HG03095 (cell line): ENCODE data around the gene ACBD4.

Experiments
- ATAC-seq: cut with Tn5 transposase; IDR thresholded peaks from one replicate; pipeline ENCODE4 v1.9.1; 2021; ENCODE audit warnings: moderate library complexity; ENCODE audit not compliant: unreplicated experiment

Gene ACBD4

DNA sequence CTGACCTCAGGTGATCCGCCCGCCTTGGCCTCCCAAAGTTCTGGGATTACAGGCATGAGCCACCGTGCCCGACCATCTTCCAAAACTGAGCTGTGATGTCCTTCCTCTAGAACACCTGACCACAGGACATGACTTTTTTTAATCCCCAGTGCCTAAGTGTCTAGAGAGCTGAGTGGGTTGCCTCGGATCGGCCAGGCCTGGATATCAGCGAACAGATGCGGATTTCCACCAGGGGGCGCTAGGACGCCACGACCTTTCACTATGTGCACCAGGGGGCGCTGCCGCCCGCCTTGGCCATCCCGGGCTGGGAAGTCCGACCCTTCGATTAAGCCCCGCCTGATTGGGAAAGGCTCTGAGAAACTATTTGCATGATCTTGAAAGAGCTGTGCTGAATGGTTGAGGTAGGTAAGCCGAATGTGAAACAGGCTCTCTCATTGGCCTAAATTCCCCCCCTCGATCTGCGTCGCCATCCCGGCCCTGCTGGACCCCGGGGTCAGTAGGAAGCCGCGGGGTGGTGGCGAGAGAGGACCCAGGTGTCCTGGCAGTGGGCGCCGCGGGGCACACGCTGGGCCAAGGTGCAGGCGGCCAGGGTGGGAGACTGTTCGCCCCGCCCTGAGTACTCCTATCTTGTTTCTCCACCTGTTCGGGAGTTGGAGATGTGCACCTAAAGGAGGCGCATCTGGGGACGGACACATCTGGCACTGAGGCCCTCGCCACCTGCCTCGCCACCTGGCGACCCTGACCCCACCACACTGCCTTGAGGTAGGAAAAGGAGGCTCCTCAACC, at the start of gene ACBD4:
TSS of gene ACBD4 (plus strand) at position 496 of the 786 bp plus-strand sequence. CDS start 458 bp downstream, outside the sequence.
- ATAC-seq = peak; percentile 59

GRCh38 chr17:45086391-45086790, 49.1 kb upstream of the ACBD4 start:
- ATAC-seq = no peak

- no peak for ATAC-seq
Measured at GRCh38 chr17:45086865-45087503, 48.5 kb upstream of the ACBD4 start.

- no peak for ATAC-seq
Measured at GRCh38 chr17:45087504-45087975, 47.9 kb upstream of the ACBD4 start.

DNA sequence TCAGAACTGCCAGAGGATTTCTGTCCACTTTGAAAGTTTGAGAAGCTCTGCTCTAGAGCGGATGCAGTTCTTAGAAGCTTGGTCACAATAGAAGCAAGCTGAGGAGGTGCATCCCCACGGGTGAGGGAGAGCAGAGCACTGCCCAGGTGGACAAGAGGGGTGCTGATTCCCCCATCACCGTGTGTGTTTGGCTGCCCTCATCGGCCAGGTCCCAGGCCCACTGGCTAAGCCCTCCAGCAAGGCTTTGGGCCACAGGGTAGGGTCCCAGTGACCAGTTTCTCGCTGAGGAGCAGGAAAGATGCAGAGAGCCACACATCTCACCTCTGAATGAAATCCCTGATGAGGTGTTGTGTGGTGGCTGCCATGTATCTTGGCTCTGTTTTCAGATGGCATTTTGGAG, 47.5 kb upstream of the ACBD4 start:
- no peak for ATAC-seq

DNA sequence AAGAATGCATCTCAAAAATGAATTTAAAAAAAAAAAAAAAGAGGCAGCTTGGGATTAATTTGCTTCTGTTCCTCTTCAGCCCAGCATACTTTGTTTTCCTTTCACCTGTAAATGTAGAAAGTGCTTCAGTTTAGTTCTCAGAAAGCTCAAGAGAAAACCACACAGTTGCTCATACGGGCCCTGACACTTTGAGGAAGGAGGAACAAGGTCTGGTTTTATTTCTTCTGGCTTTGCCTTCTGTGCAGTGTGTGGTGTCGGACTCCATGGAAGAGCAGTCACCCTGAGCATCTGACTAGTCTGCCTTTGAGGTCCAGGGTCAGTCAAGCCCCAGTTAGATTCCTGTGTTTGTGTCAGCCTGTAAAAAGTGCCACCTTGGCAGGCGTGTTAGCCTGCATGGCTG, 46.7 kb upstream of the ACBD4 start:
- no peak for ATAC-seq

DNA sequence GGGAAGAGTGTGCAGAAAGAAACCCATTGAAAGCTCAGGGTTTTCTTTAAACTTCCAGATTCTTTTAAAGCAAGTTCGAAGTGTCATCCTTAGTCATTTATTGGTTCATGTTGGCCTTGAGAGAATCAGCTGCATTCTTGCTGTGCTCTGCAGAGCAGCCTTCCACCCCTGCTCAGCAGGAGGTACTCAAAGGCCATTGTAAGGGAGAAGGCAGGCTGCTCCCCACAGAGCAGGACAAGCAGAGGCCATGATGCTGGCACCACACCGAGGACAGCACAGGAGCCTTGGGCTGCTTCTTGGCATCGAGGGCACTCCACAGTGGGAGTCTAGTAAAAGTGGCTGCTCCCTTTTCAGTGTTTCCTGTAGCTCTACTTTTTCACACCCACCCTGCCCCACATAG, 44.8 kb upstream of the ACBD4 start:
- ATAC-seq = no peak

- ATAC-seq = no peak
Measured at GRCh38 chr17:45091778-45092425, 43.6 kb upstream of the ACBD4 start.

- no peak for ATAC-seq
Measured at GRCh38 chr17:45092911-45093430, 42.5 kb upstream of the ACBD4 start.

- ATAC-seq = no peak
Measured at GRCh38 chr17:45093444-45094110, 41.9 kb upstream of the ACBD4 start.

DNA sequence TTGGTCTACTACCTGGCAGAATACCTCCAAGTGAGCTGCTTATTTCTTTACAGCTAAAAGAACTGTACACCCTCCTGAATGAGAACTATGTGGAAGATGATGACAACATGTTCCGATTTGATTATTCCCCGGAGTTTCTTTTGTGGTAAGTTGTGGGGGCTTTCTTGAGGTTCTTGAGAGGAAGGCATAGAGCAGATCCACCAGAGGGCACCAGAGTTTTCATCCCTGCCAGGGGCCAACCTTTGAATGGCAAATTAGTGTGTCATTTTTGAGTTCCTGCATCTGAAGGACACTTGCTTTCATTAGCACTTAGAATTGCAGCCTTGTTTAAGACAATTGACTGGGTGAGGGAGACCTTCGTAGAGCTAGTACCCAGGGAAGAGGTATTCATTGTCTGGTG, 39.3 kb upstream of the ACBD4 start:
- no peak for ATAC-seq

DNA sequence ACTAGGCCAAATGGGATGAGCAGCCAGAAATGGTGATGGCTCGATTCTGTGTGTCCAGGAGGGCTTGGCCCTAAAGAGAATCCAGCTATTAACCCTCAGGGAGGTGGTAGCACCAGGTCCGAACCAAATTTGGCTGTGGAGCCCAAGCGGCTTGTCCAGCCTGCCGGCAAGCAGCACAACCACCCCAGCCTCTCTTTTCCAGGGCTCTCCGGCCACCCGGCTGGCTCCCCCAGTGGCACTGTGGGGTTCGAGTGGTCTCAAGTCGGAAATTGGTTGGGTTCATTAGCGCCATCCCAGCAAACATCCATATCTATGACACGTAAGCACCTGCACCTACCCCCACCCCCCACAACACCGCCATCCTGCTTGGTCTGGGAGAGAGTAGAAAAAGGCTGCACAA, 38.6 kb upstream of the ACBD4 start:
- no peak for ATAC-seq

DNA sequence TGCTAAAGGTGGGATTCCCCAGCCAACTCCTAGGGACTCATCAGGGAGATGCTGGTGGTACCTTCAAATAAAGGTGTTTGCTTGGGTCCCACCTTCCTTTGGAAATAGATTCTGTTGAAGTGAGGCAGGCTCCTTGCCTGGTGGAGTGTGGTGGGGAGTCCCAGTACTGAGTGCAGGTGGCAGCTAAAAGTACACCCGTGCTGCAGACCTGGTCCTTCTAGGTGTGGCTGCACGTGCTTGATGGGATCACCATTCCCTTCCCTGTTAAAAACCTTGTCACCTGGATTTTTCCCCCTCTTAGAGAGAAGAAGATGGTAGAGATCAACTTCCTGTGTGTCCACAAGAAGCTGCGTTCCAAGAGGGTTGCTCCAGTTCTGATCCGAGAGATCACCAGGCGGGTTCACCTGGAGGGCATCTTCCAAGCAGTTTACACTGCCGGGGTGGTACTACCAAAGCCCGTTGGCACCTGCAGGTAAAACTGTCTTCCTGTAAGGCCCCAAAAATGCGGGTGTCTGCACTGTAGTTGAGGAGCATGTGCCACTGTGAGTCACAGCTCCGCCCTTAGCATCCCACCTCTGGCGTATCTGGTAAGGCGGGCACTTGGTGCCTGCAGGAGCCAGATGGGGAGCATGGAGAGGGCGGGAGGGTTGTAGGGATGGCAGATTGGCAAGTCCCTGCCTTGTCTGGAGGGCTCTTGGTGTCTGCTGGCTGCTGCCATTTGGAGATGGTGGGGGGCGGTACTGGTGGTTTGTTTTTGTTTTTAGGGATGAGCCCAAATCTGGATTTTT, 37.2 kb upstream of the ACBD4 start:
- ATAC-seq = no peak

DNA sequence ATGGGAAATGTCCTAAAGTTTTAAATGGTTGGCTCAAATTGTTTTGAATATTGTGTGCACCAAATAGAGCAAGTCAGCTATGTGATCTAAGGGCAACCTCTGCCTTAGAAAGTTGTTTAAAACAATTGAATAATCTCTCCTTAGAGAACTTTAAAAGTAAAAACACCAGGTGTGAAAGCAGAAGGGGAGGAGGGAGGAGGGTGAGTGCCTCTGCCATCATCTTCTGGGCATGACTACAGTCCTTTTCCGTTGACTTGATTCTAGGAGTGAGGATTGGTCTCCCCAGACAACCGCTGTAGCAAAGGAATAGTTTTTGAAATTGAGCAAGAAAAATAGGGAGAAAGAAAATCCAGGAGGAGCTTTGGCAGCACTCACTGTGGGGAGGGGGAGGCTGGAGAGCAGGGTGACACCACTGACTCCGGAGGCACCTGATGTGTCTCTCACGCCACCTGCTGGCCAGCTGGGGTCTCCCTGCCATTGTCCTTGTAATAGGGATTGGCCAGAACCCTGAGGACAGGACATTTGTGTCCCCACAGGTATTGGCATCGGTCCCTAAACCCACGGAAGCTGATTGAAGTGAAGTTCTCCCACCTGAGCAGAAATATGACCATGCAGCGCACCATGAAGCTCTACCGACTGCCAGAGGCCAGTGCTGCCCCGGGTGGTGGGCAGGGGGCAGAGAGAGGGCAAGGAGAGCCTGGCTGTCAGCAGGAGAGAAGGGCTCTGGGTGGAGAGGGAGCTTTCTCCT, 36.4 kb upstream of the ACBD4 start:
- ATAC-seq = no peak

DNA sequence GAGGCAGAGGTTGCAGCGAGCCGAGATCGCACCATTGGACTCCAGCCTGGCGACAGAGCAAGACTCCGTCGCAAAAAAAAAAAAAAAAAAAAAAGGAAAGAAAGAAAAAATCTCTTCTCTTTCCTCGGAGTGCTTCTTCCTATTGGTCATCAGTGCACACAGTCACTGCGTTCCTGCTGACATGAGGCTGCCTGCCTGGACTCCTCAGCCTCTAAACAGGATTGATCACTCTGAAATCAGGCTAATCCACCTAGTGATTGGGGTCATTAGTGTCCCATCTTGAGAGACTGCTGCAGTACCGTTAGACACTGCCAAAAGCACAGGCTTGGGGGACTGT, 34.0 kb upstream of the ACBD4 start:
- no peak for ATAC-seq

DNA sequence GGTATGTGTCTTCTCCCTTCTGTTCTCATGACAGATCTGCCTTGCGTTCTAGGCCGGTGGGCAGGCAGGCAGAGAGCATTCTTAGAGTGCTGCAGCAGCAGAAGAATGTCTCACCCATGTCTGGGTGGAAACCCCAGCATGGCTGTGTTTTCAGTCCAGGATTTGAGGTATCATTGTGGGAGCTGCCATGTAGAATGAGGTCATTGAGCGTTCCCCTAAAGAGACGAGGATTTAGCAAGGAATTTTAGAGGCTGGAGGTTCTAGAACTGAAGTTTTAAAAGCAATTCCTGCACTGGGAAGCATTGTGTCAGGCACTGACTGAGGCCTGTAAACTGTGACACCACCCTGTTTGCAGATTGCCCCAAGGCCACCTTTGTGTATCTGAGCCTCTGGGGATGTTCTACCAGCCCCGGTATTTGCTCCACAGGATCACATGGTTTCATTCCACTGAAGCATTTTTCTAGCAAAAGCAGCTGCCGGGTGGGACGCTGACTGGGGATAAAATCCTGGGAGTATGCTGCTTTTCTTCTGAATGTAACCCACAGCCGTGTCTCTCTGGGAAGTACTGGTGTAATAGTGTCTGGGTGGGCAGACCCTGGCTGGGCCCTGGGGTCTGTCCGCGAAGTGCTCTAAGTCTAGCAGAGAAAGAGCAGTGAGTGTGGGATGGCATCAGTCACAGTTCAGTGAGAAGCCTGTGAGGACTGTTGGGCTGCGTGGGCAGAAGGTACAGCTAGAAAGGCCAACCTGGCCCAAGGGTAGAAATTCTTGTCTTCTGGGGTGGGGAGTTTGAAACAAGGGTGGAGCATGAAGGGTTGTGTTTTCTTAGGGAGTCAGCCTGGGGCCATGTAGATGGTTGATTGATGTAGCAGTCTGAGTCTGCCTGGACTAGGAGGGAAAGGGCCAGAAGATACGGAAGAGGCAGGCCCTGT, 33.3 kb upstream of the ACBD4 start:
- no peak for ATAC-seq

DNA sequence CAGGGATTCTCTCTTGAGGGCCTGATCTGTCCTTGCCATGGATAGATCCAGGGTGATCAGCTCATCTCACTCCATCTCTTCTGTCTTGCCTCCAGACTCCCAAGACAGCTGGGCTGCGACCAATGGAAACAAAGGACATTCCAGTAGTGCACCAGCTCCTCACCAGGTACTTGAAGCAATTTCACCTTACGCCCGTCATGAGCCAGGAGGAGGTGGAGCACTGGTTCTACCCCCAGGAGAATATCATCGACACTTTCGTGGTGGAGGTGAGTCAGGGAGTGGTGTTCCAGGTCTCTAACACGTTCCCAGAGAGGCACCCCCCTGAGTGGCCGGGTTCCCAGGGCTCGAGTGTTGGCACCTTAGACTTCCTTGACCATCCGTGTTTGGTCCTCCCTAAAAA, 32.6 kb upstream of the ACBD4 start:
- ATAC-seq = no peak

DNA sequence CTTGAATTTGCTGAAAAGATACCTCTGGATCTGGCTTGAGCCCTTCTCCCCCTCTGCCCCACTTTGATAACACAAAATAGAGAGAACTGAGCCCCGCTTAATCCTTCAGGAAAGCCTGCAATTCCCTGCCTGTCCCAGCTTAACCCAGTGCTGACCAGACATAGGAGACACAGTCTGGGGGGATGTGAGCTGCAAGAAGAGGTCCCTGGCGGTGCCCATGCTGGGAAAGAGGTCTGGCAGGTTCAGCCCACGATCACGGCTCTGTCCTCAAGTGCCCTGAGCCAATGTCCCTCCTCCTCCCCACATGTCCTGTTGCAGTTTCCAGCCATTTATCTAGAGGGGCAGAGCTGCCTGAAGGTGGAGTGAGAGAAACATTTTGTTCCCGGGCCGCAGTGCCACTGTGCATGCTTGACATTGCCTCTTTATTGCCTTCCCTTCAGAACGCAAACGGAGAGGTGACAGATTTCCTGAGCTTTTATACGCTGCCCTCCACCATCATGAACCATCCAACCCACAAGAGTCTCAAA, 32.2 kb upstream of the ACBD4 start:
- no peak for ATAC-seq

DNA sequence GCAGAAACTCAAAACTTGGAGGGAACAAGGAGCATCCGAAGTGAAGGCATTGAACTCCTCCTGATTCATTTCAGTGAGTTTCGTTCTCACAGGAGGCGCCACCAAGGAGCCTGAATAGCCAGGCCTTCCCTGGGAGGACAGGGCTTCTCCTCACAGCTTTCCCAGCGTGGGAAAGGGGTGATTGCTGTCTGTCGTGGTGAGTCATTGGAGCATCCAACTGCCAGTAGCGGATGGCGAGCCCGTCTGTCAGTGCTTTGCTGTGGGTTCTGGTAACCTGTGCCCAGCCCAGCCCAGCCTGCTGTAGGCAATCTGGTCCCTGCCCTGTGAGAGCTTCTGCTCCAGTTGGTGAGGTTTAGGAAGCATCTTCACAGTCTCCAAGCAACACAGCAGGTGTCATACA, 31.5 kb upstream of the ACBD4 start:
- ATAC-seq = no peak
